Keratinocyte (primary cell): Measurements from ENCODE around the gene MAGI2. TPM values are rescaled to one million over a fixed set of nuclear protein-coding genes. Genes with fewer than 3 reads are reported as not detected.

Source experiments
- DNase-seq: peaks from one replicate; pipeline ENCODE4 v3.0.0-alpha.2; 2011; ENCODE audit warnings: low read depth, missing footprints, low spot score
- FAIRE-seq: peaks from 2 replicates; lab custom pipeline; 2011; peaks lifted over from hg19 to GRCh38; lab: Jason Lieb, UNC
- H2AFZ ChIP-seq: 2 replicates; pipeline ENCODE4 v1.6.0; 2012; ENCODE audit warnings: low read length, control low read depth, inconsistent platforms; ENCODE audit not compliant: control insufficient read depth
- H3K27ac ChIP-seq: 2 replicates; pipeline ENCODE4 v1.5.1; 2011; ENCODE audit warnings: low read length; ENCODE audit not compliant: control insufficient read depth, insufficient read depth
- H3K27me3 ChIP-seq: 3 replicates; pipeline ENCODE4 v1.6.0; 2011; ENCODE audit warnings: low read length; ENCODE audit not compliant: control insufficient read depth, insufficient read depth; ENCODE audit errors: extremely low read depth
- H3K36me3 ChIP-seq, 2 experiments: 2 replicates in 1 of 2; 3 replicates in 1 of 2; pipeline ENCODE4 v1.5.1; 2011; ENCODE audit warnings: low read length in 2 of 2, mild to moderate bottlenecking in 1 of 2; ENCODE audit not compliant: control insufficient read depth in 2 of 2, insufficient read depth in 2 of 2; ENCODE audit errors: extremely low read depth in 1 of 2
- H3K4me1 ChIP-seq: 3 replicates; pipeline ENCODE4 v1.5.1; 2011; ENCODE audit warnings: low read length; ENCODE audit not compliant: control insufficient read depth, insufficient read depth; ENCODE audit errors: extremely low read depth
- H3K4me2 ChIP-seq: 3 replicates; pipeline ENCODE4 v1.6.0; 2011; ENCODE audit warnings: low read depth, low read length; ENCODE audit not compliant: control insufficient read depth, insufficient read depth; ENCODE audit errors: extremely low read depth
- H3K4me3 ChIP-seq, 3 experiments: fragments of 200-600 bp in 1 of 3; sonication (generic) in 1 of 3; 2 replicates in 2 of 3; 3 replicates in 1 of 3; pipeline ENCODE4 v1.5.1; 2011 to 2016; ENCODE audit warnings: low read length in 3 of 3, mild to moderate bottlenecking in 3 of 3, control low read depth in 2 of 3, inconsistent platforms in 1 of 3, low read depth in 1 of 3, mixed read lengths in 1 of 3, mixed run types in 1 of 3, moderate library complexity in 1 of 3; ENCODE audit not compliant: control insufficient read depth in 2 of 3, insufficient read depth in 2 of 3; ENCODE audit errors: extremely low read depth in 1 of 3
- H3K79me2 ChIP-seq: 2 replicates; pipeline ENCODE4 v1.6.0; 2012; ENCODE audit warnings: low read length; ENCODE audit not compliant: control insufficient read depth, insufficient read depth
- H3K9ac ChIP-seq: 3 replicates; pipeline ENCODE4 v1.6.0; 2011; ENCODE audit warnings: low read length; ENCODE audit not compliant: control insufficient read depth, insufficient read depth; ENCODE audit errors: extremely low read depth
- H3K9me1 ChIP-seq: 3 replicates; pipeline ENCODE4 v1.6.0; 2011; ENCODE audit warnings: low read length; ENCODE audit not compliant: control insufficient read depth, insufficient read depth; ENCODE audit errors: extremely low read depth
- H3K9me3 ChIP-seq: 2 replicates; pipeline ENCODE4 v1.5.1; 2012; ENCODE audit warnings: low read depth, low read length; ENCODE audit not compliant: control insufficient read depth
- H4K20me1 ChIP-seq: 3 replicates; pipeline ENCODE4 v1.6.0; 2011; ENCODE audit warnings: low read length; ENCODE audit not compliant: control insufficient read depth, insufficient read depth; ENCODE audit errors: extremely low read depth
- EZH2 ChIP-seq: IDR thresholded peaks from one replicate; pipeline ENCODE4 v1.6.1; 2012; ENCODE audit warnings: inconsistent platforms, mild to moderate bottlenecking, low read length, moderate library complexity
- dilution Hi-C: fragments of 300-500 bp; cut with MboI; formaldehyde crosslinking; loops from one replicate; pipeline ENCODE4 v1.7.0; 2020; ENCODE audit warnings: low sequenced_read_pairs; ENCODE audit not compliant: extremely low pct_ligation_motif_present
- polyA plus RNA-seq, 5 experiments: library from polyadenylated mRNA; depleted of rRNA in 3 of 5; stranded (reverse) in 3 of 5; stranded (forward) in 1 of 5; unstranded in 1 of 5; fragments of >200 nt; gene quantifications; 1 replicate in 1 of 5; 2 replicates in 3 of 5; 3 replicates in 1 of 5; pipeline versions ENCODE4 v1.2.1 to v1.2.3, GENCODE V29; 2011 to 2012; ENCODE audit warnings: missing spikeins in 2 of 5, low read depth in 1 of 5, low replicate concordance in 1 of 5
- TF ChIP-seq, protein P1 (sequence below), 3 experiments: IDR thresholded peaks in 1 of 3; conservative IDR thresholded peaks in 1 of 3; optimal IDR thresholded peaks in 1 of 3; 2 replicates in 2 of 3; 3 replicates in 1 of 3; pipeline versions ENCODE3 to v1.5.1; 2011; ENCODE audit warnings: low read length in 3 of 3, mild to moderate bottlenecking in 3 of 3, moderate library complexity in 2 of 3, control low read depth in 1 of 3, inconsistent platforms in 1 of 3; ENCODE audit not compliant: insufficient read depth in 2 of 3; ENCODE audit errors: extremely low read depth in 1 of 3

The MAGI2 gene
- polyA plus RNA-seq, 1 donor (not counting 4 experiments of a cell fraction or from before 2014, with no cell fraction given) = 0.07 TPM

DNA sequence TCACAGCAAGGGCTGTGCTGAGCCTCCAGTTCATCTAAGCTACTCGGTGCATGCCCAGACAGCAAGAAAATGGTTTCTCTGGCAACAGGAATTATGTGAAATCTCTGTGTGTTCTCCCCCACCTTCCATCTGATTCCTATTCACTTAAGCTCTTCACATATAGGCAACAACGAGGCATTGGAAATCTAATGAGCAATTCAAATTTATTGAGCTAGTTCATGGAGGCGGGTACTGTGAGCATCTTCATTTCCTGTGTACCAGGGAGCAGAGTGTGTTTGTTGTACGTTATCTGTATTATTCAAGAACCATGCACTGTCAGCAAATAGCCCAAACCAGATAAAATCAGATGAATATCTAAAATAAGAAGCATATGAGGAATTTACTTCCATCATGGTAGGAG lies 739.1 kb downstream of the MAGI2 start:
- Histone ChIP-seq H3K36me3 (no peaks in the 10 kb centered on the region), H3K9me3 (no peaks in the 10 kb centered on the region), H3K27me3 (no peaks in the 10 kb centered on the region), H4K20me1 (no peaks in the 10 kb centered on the region), H3K4me3 (no peak overlapping the region), H3K4me1 (no peaks in the 10 kb centered on the region), H3K9me1 (no peaks in the 10 kb centered on the region), H3K27ac (no peak overlapping the region), H3K4me2 (no peak overlapping the region), H3K9ac (no peak overlapping the region), H2AFZ (no peak overlapping the region), H3K79me2 (no peaks in the 10 kb centered on the region)
- FAIRE-seq = no peak
- dilution Hi-C loops = no loop called here
- TF ChIP-seq EZH2 = no peak
- TF ChIP-seq, protein P1, sequence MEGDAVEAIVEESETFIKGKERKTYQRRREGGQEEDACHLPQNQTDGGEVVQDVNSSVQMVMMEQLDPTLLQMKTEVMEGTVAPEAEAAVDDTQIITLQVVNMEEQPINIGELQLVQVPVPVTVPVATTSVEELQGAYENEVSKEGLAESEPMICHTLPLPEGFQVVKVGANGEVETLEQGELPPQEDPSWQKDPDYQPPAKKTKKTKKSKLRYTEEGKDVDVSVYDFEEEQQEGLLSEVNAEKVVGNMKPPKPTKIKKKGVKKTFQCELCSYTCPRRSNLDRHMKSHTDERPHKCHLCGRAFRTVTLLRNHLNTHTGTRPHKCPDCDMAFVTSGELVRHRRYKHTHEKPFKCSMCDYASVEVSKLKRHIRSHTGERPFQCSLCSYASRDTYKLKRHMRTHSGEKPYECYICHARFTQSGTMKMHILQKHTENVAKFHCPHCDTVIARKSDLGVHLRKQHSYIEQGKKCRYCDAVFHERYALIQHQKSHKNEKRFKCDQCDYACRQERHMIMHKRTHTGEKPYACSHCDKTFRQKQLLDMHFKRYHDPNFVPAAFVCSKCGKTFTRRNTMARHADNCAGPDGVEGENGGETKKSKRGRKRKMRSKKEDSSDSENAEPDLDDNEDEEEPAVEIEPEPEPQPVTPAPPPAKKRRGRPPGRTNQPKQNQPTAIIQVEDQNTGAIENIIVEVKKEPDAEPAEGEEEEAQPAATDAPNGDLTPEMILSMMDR (optimal IDR thresholded peaks at IDR 0.05 in 1 of 3, IDR thresholded peaks at IDR 0.05 in 1 of 3, conservative IDR thresholded peaks at IDR 0.05 in 1 of 3; ENCODE audit: extremely low read depth in 1 of 3, insufficient read depth in 2 of 3, low read length in 3 of 3) = no peak
- DNase-seq = no peak

DNA sequence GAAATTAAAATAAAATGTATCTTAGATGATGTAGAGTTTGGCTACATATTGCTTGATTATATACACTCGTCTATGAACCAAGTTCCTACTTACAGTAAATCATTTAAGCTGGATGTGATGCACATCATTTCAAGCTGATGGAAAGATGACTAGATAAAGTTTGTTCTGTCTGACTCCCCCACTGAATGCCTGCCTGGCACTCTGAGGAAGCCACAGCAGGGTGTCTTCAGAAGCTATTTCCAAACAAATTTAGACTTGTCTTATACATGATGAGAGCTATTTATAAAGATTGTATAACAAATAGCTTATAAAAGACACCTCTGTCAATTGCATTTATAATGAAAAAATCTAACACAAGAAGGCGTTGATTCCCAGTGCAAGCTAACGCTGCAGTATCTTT lies 741.4 kb downstream of the MAGI2 start:
- no peak for TF ChIP-seq EZH2
- DNase-seq = no peak
- no peaks in the 10 kb centered on the region for H4K20me1 ChIP-seq
- no peak overlapping the region for H3K27ac ChIP-seq
- H3K9me1 ChIP-seq = no peaks in the 10 kb centered on the region
- H3K4me2 ChIP-seq = no peak overlapping the region
- no peaks in the 10 kb centered on the region for H3K36me3 ChIP-seq
- H3K27me3 ChIP-seq = no peaks in the 10 kb centered on the region
- no peaks in the 10 kb centered on the region for H3K4me1 ChIP-seq
- dilution Hi-C loops = no loop called here
- H3K9ac ChIP-seq = no peak overlapping the region
- no peaks in the 10 kb centered on the region for H3K79me2 ChIP-seq
- H2AFZ ChIP-seq = no peak overlapping the region
- no peak for FAIRE-seq
- H3K9me3 ChIP-seq = no peaks in the 10 kb centered on the region
- no peak overlapping the region for H3K4me3 ChIP-seq

DNA sequence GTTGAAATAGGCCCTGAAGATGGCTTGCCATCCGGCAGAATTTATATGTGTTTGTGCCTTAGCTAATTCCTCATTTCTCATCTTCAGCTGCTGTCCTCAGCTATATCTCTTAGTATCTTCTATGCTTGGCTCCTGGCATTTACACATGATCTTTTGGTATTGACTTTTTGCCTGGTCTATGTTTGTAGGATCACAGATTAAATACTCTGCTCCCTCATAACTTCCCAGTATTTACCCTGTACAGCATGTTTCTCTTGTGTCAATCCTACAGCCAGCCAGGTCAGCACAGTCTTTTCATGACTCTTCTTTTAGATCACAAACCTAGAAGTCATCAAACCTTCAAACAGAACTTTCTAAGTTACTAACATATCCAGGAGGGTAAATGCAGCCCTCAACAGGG lies 743.8 kb downstream of the MAGI2 start:
- no peaks in the 10 kb centered on the region for H3K9me1 ChIP-seq
- no peak for TF ChIP-seq EZH2
- TF ChIP-seq, protein P1 (optimal IDR thresholded peaks at IDR 0.05 in 1 of 3, IDR thresholded peaks at IDR 0.05 in 1 of 3, conservative IDR thresholded peaks at IDR 0.05 in 1 of 3; ENCODE audit: extremely low read depth in 1 of 3, insufficient read depth in 2 of 3, low read length in 3 of 3) = no peak
- FAIRE-seq = no peak

More for the DNA sequence above, 743.8 kb downstream of the MAGI2 start:
- no peaks in the 10 kb centered on the region for H4K20me1 ChIP-seq
- no peaks in the 10 kb centered on the region for H3K4me1 ChIP-seq
- H3K36me3 ChIP-seq = no peaks in the 10 kb centered on the region
- H3K4me2 ChIP-seq = no peak overlapping the region
- no peak overlapping the region for H3K9ac ChIP-seq
- H3K27ac ChIP-seq = no peak overlapping the region
- DNase-seq = no peak
- dilution Hi-C loops = no loop called here
- no peak overlapping the region for H2AFZ ChIP-seq
- no peaks in the 10 kb centered on the region for H3K27me3 ChIP-seq
- no peaks in the 10 kb centered on the region for H3K9me3 ChIP-seq
- H3K79me2 ChIP-seq = no peaks in the 10 kb centered on the region
- no peak overlapping the region for H3K4me3 ChIP-seq
